GM23248 (cell line): Measurements from ENCODE around the gene AGRP. TPM values are rescaled to one million over a fixed set of nuclear protein-coding genes. Genes with fewer than 3 reads are reported as not detected.

Source experiments
- DNase-seq: peaks from one replicate; pipeline ENCODE4 v3.0.0-alpha.2; 2015
- H2AFZ ChIP-seq: fragments of 200-600 bp; sonication (generic); 2 replicates; pipeline ENCODE4 v1.6.1; 2016; ENCODE audit warnings: antibody characterized with exemption
- H3F3A ChIP-seq: fragments of 200-600 bp; sonication (generic); 2 replicates; pipeline ENCODE4 v1.6.1; 2016; ENCODE audit warnings: mild to moderate bottlenecking, antibody characterized with exemption, mixed run types; ENCODE audit not compliant: insufficient read depth
- H3K27ac ChIP-seq: fragments of 200-600 bp; sonication (generic); 2 replicates; pipeline ENCODE4 v1.5.1; 2016; ENCODE audit warnings: mild to moderate bottlenecking
- H3K27me3 ChIP-seq: fragments of 200-600 bp; sonication (generic); replicated peaks from 2 replicates; pipeline ENCODE4 v1.6.1; 2016; ENCODE audit warnings: mild to moderate bottlenecking; ENCODE audit not compliant: insufficient read depth
- H3K36me3 ChIP-seq: fragments of 200-600 bp; sonication (generic); 2 replicates; pipeline ENCODE4 v1.6.1; 2016; ENCODE audit warnings: low read depth, mild to moderate bottlenecking
- H3K4me1 ChIP-seq: fragments of 200-600 bp; sonication (generic); 2 replicates; pipeline ENCODE4 v1.6.1; 2016; ENCODE audit warnings: mild to moderate bottlenecking; ENCODE audit not compliant: insufficient read depth
- H3K4me2 ChIP-seq: fragments of 200-600 bp; sonication (generic); one replicate; pipeline ENCODE4 v1.6.1; 2016; ENCODE audit warnings: mild to moderate bottlenecking; ENCODE audit not compliant: unreplicated experiment
- H3K4me3 ChIP-seq: fragments of 200-600 bp; sonication (generic); 2 replicates; pipeline ENCODE4 v1.5.1; 2016; ENCODE audit warnings: mild to moderate bottlenecking
- H3K79me2 ChIP-seq: fragments of 200-600 bp; sonication (generic); 2 replicates; pipeline ENCODE4 v1.6.1; 2016; ENCODE audit warnings: mild to moderate bottlenecking; ENCODE audit not compliant: insufficient read depth
- H3K9ac ChIP-seq: fragments of 200-600 bp; sonication (generic); 2 replicates; pipeline ENCODE4 v1.6.1; 2016; ENCODE audit warnings: mild to moderate bottlenecking
- H3K9me2 ChIP-seq: fragments of 200-600 bp; sonication (generic); 2 replicates; pipeline ENCODE4 v1.6.1; 2016; ENCODE audit warnings: mixed run types, mild to moderate bottlenecking, moderate library complexity; ENCODE audit not compliant: insufficient read depth
- H3K9me3 ChIP-seq: fragments of 200-600 bp; sonication (generic); one replicate; pipeline ENCODE4 v1.6.1; 2017; ENCODE audit warnings: low read depth
- H4K20me1 ChIP-seq: fragments of 200-600 bp; sonication (generic); 2 replicates; pipeline ENCODE4 v1.6.0; 2016; ENCODE audit not compliant: insufficient read depth
- EZH2 ChIP-seq: fragments of 200-600 bp; sonication (generic); IDR thresholded peaks from 2 replicates; pipeline ENCODE4 v1.6.1; 2018; ENCODE audit warnings: antibody characterized with exemption, mild to moderate bottlenecking; ENCODE audit not compliant: insufficient read depth, poor library complexity, severe bottlenecking
- EZH2phosphoT487 ChIP-seq: fragments of 200-600 bp; sonication (generic); IDR thresholded peaks from 2 replicates; pipeline ENCODE4 v1.6.1; 2018; ENCODE audit warnings: antibody characterized with exemption, moderate library complexity, mild to moderate bottlenecking, low read depth; ENCODE audit not compliant: insufficient read depth
- WGBS, 2 experiments: methylation state at CpG; one replicate each; pipeline ENCODE4 v1.1.6; 2015 to 2017; ENCODE audit warnings: low lambda C conversion rate in 2 of 2, low coverage in 1 of 2; ENCODE audit errors: missing lambda C conversion rate in 2 of 2; 5-methylcytosine and 5-hydroxymethylcytosine counted together
- in situ Hi-C: fragments of 300-500 bp; cut with MboI; formaldehyde crosslinking; loops from 2 replicates; pipeline ENCODE4 v1.15.0; 2020
- polyA plus RNA-seq: library from polyadenylated mRNA; unstranded; fragments of >200 nt; fragmentation: Nextera tagmentation; extraction: Ambion mirVana; gene quantifications from 2 replicates; pipeline ENCODE4 v1.2.1, GENCODE V29; 2016
- total RNA-seq: library from RNA; depleted of rRNA; stranded (reverse); fragments of >200 nt; shearing (Covaris generic); gene quantifications from 2 replicates; pipeline ENCODE4 v1.2.3, GENCODE V29; 2014

Gene AGRP
- total and polyA plus RNA-seq, 2 experiments from 2014 or later, result not detected

- no peak overlapping the region for H3K9ac ChIP-seq
- H3K4me2 ChIP-seq, result no peak overlapping the region
- peaks cover 25% of the 10 kb centered on the region for H4K20me1 ChIP-seq
- H3K36me3 ChIP-seq, result no peaks in the 10 kb centered on the region
- no peak overlapping the region for H2AFZ ChIP-seq
- H3F3A ChIP-seq, result peaks cover 4% of the 10 kb centered on the region; the same call in 1 of the 2 replicates
- H3K4me3 ChIP-seq, result no peak overlapping the region
- peaks cover 78% of the 10 kb centered on the region for H3K79me2 ChIP-seq
- WGBS, 2 experiments, result 88% methylated on average over 8 of the region's 8 CpGs
- H3K27me3 ChIP-seq, result no peaks in the 10 kb centered on the region
- H3K9me3 ChIP-seq, result no peaks in the 10 kb centered on the region
- H3K9me2 ChIP-seq, result no peaks in the 10 kb centered on the region
- DNase-seq, result no peak
- no peak for TF ChIP-seq EZH2
- no peak for TF ChIP-seq EZH2phosphoT487
- H3K27ac ChIP-seq, result no peak overlapping the region
- peaks cover 24% of the 10 kb centered on the region for H3K4me1 ChIP-seq
- in situ Hi-C loops, result no loop called here
Observed at GRCh38 chr16:67477960-67478554, 5.3 kb downstream of the AGRP start.

GRCh38 chr16:67474551-67475455 lies 8.5 kb downstream of the AGRP start:
- Histone ChIP-seq H3F3A (peaks cover 4% of the 10 kb centered on the region; the same call in 1 of the 2 replicates), H3K27me3 (no peaks in the 10 kb centered on the region), H4K20me1 (peaks cover 41% of the 10 kb centered on the region), H3K4me1 (peaks cover 16% of the 10 kb centered on the region), H3K9ac (no peak overlapping the region), H2AFZ (no peak overlapping the region), H3K27ac (no peak overlapping the region), H3K4me3 (no peak overlapping the region), H3K9me2 (no peaks in the 10 kb centered on the region), H3K9me3 (no peaks in the 10 kb centered on the region), H3K4me2 (no peak overlapping the region), H3K79me2 (peaks cover 100% of the 10 kb centered on the region), H3K36me3 (no peaks in the 10 kb centered on the region)
- in situ Hi-C loops, result no loop called here
- DNase-seq, result no peak
- no peak for TF ChIP-seq EZH2
- TF ChIP-seq EZH2phosphoT487, result no peak
- WGBS, 2 experiments, result 91 to 92% methylated on average over 11 of the region's 11 CpGs

- Histone ChIP-seq H3K4me1 (0 out of 2 replicates have a peak, but pooled peaks cover 7% of the 10 kb centered on the region), H3K27ac (no peak overlapping the region), H4K20me1 (peaks cover 45% of the 10 kb centered on the region), H3K4me3 (no peak overlapping the region), H3K9me3 (no peaks in the 10 kb centered on the region), H3K9ac (no peak overlapping the region), H3K79me2 (peaks cover 100% of the 10 kb centered on the region), H3F3A (peaks cover 7% of the 10 kb centered on the region; the same call in 1 of the 2 replicates), H3K27me3 (no peaks in the 10 kb centered on the region), H3K4me2 (no peak overlapping the region), H2AFZ (no peak overlapping the region), H3K9me2 (no peaks in the 10 kb centered on the region), H3K36me3 (no peaks in the 10 kb centered on the region)
- in situ Hi-C loops, result no loop called here
- TF ChIP-seq EZH2phosphoT487 (no peak), EZH2 (no peak)
- WGBS, 2 experiments, result 92% methylated on average over 6 of the region's 6 CpGs
- no peak for DNase-seq
Observed at GRCh38 chr16:67471758-67472384, 11.5 kb downstream of the AGRP start.

- in situ Hi-C loops, result no loop called here
- Histone ChIP-seq H3K27me3 (no peaks in the 10 kb centered on the region), H3K36me3 (no peaks in the 10 kb centered on the region), H3K9me2 (no peaks in the 10 kb centered on the region), H3K79me2 (peaks cover 100% of the 10 kb centered on the region), H3K27ac (no peak overlapping the region), H3K4me2 (no peak overlapping the region), H3K9me3 (no peaks in the 10 kb centered on the region), H2AFZ (no peak overlapping the region), H3K4me3 (no peak overlapping the region), H3F3A (peaks cover 6% of the 10 kb centered on the region; the same call in 1 of the 2 replicates), H3K4me1 (peaks cover 3% of the 10 kb centered on the region; the same call in 1 of the 2 replicates), H4K20me1 (peaks cover 41% of the 10 kb centered on the region), H3K9ac (no peak overlapping the region)
- TF ChIP-seq EZH2, result no peak
- TF ChIP-seq EZH2phosphoT487, result no peak
- no peak for DNase-seq
- WGBS, 2 experiments, result 22 to 30% methylated on average over 7 of the region's 7 CpGs
Observed at GRCh38 chr16:67470359-67470758, 13.0 kb downstream of the AGRP start.
